ENCODE measurements around the gene OSBPL8. TPM values are rescaled to one million over a fixed set of nuclear protein-coding genes. Genes with fewer than 3 reads are reported as not detected.

Gene OSBPL8
- total RNA-seq, 4 donors from 2014 or later: 50.0 to 55.0 (median 54.7) TPM

DNA sequence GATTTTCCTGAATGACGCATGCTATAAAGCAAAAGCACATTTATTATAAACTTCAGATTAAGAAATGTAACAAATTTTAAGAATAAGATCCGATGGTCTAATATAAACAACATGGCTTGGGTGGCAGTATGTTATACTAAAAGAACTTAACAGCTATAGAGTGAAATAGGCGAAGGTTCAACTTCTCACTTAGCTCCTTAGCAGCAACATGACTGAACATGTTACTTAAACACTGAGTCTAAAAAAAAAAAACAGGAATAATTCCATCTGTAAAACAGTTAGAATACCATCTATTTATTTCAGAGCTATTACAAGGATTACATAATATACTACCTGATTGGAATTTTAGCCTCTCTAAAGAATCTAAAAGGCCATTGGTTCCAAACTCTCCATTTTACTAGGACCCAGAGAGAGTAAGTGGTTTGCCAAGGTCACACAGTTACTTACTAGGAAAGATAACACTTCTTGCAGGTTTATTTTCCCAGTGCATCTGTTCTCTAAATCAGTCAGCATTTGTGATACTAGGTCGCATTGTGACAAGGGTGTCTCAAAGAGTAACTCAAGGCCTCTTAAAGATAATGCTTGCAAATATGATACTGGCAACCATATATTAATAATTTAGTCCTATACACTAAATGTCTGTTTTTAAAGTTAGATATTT, 14.8 kb downstream of the OSBPL8 start:
- no peak overlapping the region for H3K27ac ChIP-seq (replicated peaks in 1 of 4)
- H3K27me3 ChIP-seq: no peaks in the 10 kb centered on the region
- peaks cover 25 to 30% (median 29%) of the 10 kb centered on the region in 4 donors for H3K4me1 ChIP-seq
- no peaks in the 10 kb centered on the region for H3K36me3 ChIP-seq
- intact Hi-C loops (cut with DNase I): no loop called here
- TF ChIP-seq, protein P1, sequence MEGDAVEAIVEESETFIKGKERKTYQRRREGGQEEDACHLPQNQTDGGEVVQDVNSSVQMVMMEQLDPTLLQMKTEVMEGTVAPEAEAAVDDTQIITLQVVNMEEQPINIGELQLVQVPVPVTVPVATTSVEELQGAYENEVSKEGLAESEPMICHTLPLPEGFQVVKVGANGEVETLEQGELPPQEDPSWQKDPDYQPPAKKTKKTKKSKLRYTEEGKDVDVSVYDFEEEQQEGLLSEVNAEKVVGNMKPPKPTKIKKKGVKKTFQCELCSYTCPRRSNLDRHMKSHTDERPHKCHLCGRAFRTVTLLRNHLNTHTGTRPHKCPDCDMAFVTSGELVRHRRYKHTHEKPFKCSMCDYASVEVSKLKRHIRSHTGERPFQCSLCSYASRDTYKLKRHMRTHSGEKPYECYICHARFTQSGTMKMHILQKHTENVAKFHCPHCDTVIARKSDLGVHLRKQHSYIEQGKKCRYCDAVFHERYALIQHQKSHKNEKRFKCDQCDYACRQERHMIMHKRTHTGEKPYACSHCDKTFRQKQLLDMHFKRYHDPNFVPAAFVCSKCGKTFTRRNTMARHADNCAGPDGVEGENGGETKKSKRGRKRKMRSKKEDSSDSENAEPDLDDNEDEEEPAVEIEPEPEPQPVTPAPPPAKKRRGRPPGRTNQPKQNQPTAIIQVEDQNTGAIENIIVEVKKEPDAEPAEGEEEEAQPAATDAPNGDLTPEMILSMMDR (IDR thresholded peaks at IDR 0.05): no peak
- TF ChIP-seq POLR2AphosphoS5 (IDR thresholded peaks at IDR 0.05): no peak
- no peak for TF ChIP-seq POLR2A (IDR thresholded peaks at IDR 0.05; ENCODE audit: low read depth)
- TF ChIP-seq EP300 (IDR thresholded peaks at IDR 0.05): no peak
- H3K9me3 ChIP-seq: no peaks in the 10 kb centered on the region
- WGBS: 78% methylated on average over 4 of the region's 4 CpGs
- no peak for DNase-seq (ENCODE audit: extremely low spot score)
- H3K4me3 ChIP-seq: no peak overlapping the region

DNA sequence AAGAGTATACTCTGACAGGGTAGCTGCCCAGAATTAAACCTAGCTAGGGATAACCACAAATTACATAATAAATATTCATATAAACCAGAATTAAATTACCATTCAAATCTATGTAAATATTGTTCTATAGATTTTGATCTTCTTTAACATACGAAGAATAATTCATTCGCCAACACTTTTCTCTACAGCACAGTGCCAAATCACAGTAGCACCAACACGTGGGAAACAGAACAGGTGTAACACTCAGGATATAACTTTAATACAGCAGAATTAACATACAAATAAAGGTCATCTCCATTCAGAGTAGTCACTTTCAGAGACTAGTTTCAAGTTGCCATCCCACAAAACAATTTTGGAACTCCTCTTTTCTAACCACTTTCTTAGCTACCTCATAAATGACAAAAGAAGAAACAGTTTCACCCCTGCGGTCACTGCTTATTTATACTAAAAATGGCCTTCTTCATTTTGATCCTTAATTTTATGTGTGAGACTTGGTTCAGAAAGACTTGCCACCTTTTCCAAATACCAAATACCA, 15.7 kb downstream of the OSBPL8 start:
- no peak overlapping the region for H3K27ac ChIP-seq (replicated peaks in 1 of 4)
- no peak overlapping the region for H3K4me3 ChIP-seq
- WGBS: 91% methylated on average over 4 of the region's 4 CpGs
- H3K9me3 ChIP-seq: no peaks in the 10 kb centered on the region
- peaks cover 21 to 24% (median 23%) of the 10 kb centered on the region in 4 donors for H3K4me1 ChIP-seq
- intact Hi-C loops (cut with DNase I): no loop called here
- no peaks in the 10 kb centered on the region for H3K36me3 ChIP-seq
- TF ChIP-seq POLR2A (IDR thresholded peaks at IDR 0.05; ENCODE audit: low read depth) (no peak), POLR2AphosphoS5 (IDR thresholded peaks at IDR 0.05) (no peak), EP300 (IDR thresholded peaks at IDR 0.05) (no peak)
- TF ChIP-seq, protein P1 (IDR thresholded peaks at IDR 0.05): no peak
- no peaks in the 10 kb centered on the region for H3K27me3 ChIP-seq
- DNase-seq (ENCODE audit: extremely low spot score): no peak

DNA sequence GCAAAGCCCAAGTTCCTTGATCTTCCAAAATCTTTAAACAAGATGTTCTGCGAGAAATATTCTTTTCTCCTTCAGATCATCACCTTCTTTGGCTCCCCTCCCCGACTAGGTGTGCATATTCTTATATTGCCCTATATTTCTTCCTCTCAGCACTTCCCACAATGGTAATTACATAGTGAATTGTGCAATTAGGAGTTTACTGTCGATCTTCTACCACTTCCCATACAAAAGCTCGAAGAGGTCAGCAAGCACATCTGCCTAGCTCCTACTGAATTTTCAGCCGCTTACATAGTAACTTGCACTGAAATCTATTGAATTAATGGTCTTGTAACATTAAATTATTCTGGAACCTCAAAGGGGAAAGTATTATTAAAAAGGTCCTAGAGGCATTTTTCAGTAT, 16.7 kb downstream of the OSBPL8 start:
- intact Hi-C loops (cut with DNase I): no loop called here
- H3K4me3 ChIP-seq: no peak overlapping the region
- 84% methylated on average over 5 of the region's 5 CpGs for WGBS
- no peak overlapping the region for H3K27ac ChIP-seq (replicated peaks in 1 of 4)
- peaks cover 12 to 14% (median 13%) of the 10 kb centered on the region in 4 donors for H3K4me1 ChIP-seq
- TF ChIP-seq EP300 (IDR thresholded peaks at IDR 0.05) (no peak), POLR2AphosphoS5 (IDR thresholded peaks at IDR 0.05) (no peak), POLR2A (IDR thresholded peaks at IDR 0.05; ENCODE audit: low read depth) (no peak)
- TF ChIP-seq, protein P1 (IDR thresholded peaks at IDR 0.05): no peak
- no peaks in the 10 kb centered on the region for H3K36me3 ChIP-seq
- no peaks in the 10 kb centered on the region for H3K9me3 ChIP-seq
- DNase-seq (ENCODE audit: extremely low spot score): no peak
- no peaks in the 10 kb centered on the region for H3K27me3 ChIP-seq

DNA sequence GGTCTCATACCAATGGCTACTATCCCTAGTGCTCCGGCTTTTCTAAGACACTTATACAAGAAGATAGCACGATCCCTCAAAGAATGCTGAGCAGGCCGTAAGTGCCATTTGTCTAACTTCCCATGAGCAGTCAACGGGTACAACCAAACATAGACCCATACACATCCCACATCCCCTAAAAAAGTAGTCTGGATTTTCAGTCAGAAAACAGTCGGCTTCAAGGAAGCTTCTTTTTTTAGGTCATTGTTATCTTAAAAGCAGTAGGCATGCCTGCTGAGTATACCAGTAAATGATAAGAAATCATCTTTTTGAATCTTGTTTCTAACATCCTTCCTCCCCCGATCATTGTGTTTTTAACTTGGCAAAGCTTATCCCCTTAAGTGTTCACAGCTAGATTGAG, 19.8 kb downstream of the OSBPL8 start:
- no peak overlapping the region for H3K4me3 ChIP-seq
- WGBS: 86% methylated on average over 6 of the region's 6 CpGs
- H3K4me1 ChIP-seq: peaks cover 0 to 6% (median 2%) of the 10 kb centered on the region in 4 donors
- no peak for DNase-seq (ENCODE audit: extremely low spot score)
- TF ChIP-seq POLR2AphosphoS5 (IDR thresholded peaks at IDR 0.05): no peak
- no peak for TF ChIP-seq POLR2A (IDR thresholded peaks at IDR 0.05; ENCODE audit: low read depth)
- TF ChIP-seq, protein P1 (IDR thresholded peaks at IDR 0.05): no peak
- no peak for TF ChIP-seq EP300 (IDR thresholded peaks at IDR 0.05)
- no peaks in the 10 kb centered on the region for H3K9me3 ChIP-seq
- H3K27me3 ChIP-seq: no peaks in the 10 kb centered on the region
- H3K36me3 ChIP-seq: no peaks in the 10 kb centered on the region
- no peak overlapping the region for H3K27ac ChIP-seq (replicated peaks in 1 of 4)
- intact Hi-C loops (cut with DNase I): no loop called here

Data from esophagus muscularis mucosa (tissue), 4 donors.